Endothelial cell of umbilical vein (primary cell): ENCODE data around the gene NFIA. TPM values are rescaled to one million over a fixed set of nuclear protein-coding genes. Genes with fewer than 3 reads are reported as not detected.

Experiments
- BruUV-seq: library from RNA; stranded (reverse); fragments of 400-500 nt; replicated peaks from 2 replicates; lab custom pipeline; 2021; lab: Mats Ljungman, UMichigan
- CTCF ChIA-PET: fragments of 300-600, 350-600 bp; sonication (Branson Sonifier 250); formaldehyde crosslinking; loops from one replicate; lab custom pipeline; 2021; ENCODE audit warnings: antibody characterized with exemption, inconsistent platforms; lab: Charles Lee
- POLR2A ChIA-PET: fragments of 300-600, 350-600 bp; sonication (Branson Sonifier 250); formaldehyde crosslinking; loops from one replicate; lab custom pipeline; 2021; ENCODE audit warnings: antibody characterized with exemption, inconsistent platforms; lab: Charles Lee
- DNase-seq: peaks from one replicate; pipeline ENCODE4 v3.0.0-alpha.2; 2011; ENCODE audit warnings: low read depth, low spot score
- FAIRE-seq: peaks from 2 replicates; lab custom pipeline; 2011; peaks lifted over from hg19 to GRCh38; lab: Jason Lieb, UNC
- H2AFZ ChIP-seq: 2 replicates; pipeline ENCODE4 v1.6.0; 2012; ENCODE audit warnings: low read depth, low read length, control low read depth, inconsistent platforms
- H3K27ac ChIP-seq: 2 replicates; pipeline ENCODE4 v1.5.1; 2011; ENCODE audit warnings: low read depth, mild to moderate bottlenecking, control low read depth, low read length, moderate library complexity; ENCODE audit not compliant: insufficient read depth
- H3K27me3 ChIP-seq, 2 experiments: 2 replicates each; pipeline versions ENCODE4 v1.6.0 to v1.6.1; 2011; ENCODE audit warnings: low read length in 2 of 2, mixed read lengths in 1 of 2; ENCODE audit not compliant: control insufficient read depth in 2 of 2, insufficient read depth in 2 of 2
- H3K36me3 ChIP-seq, 2 experiments: 2 replicates in 1 of 2; 3 replicates in 1 of 2; pipeline ENCODE4 v1.5.1; 2011; ENCODE audit warnings: low read length in 2 of 2, mild to moderate bottlenecking in 1 of 2, moderate library complexity in 1 of 2; ENCODE audit not compliant: control insufficient read depth in 2 of 2, insufficient read depth in 2 of 2; ENCODE audit errors: extremely low read depth in 1 of 2
- H3K4me1 ChIP-seq: 3 replicates; pipeline ENCODE4 v1.5.1; 2011; ENCODE audit warnings: mild to moderate bottlenecking, low read length; ENCODE audit not compliant: control insufficient read depth, insufficient read depth; ENCODE audit errors: extremely low read depth
- H3K4me2 ChIP-seq: 2 replicates; pipeline ENCODE4 v1.6.1; 2011; ENCODE audit warnings: low read length, control low read depth, mixed read lengths; ENCODE audit not compliant: insufficient read depth
- H3K4me3 ChIP-seq, 3 experiments: fragments of 200-600 bp in 1 of 3; sonication (generic), shearing (Covaris generic) in 1 of 3; replicated peaks in 1 of 3; 2 replicates each; pipeline ENCODE4 v1.5.1; 2011 to 2016; ENCODE audit warnings: control low read depth in 3 of 3, low read length in 3 of 3, mild to moderate bottlenecking in 2 of 3, inconsistent platforms in 1 of 3, low read depth in 1 of 3, moderate library complexity in 1 of 3; ENCODE audit not compliant: insufficient read depth in 1 of 3
- H3K79me2 ChIP-seq: 2 replicates; pipeline ENCODE4 v1.6.0; 2012; ENCODE audit warnings: low read length, inconsistent platforms; ENCODE audit not compliant: control insufficient read depth, insufficient read depth
- H3K9ac ChIP-seq: replicated peaks from 2 replicates; pipeline ENCODE3; 2011; ENCODE audit warnings: low read length, control low read depth; ENCODE audit not compliant: insufficient read depth; ENCODE audit errors: extremely low read depth
- H3K9me1 ChIP-seq: replicated peaks from 3 replicates; pipeline ENCODE4 v1.6.0; 2011; ENCODE audit warnings: mild to moderate bottlenecking, low read length; ENCODE audit not compliant: control insufficient read depth, insufficient read depth; ENCODE audit errors: extremely low read depth
- H3K9me3 ChIP-seq: replicated peaks from 2 replicates; pipeline ENCODE4 v1.5.1; 2012; ENCODE audit warnings: low read length, inconsistent platforms; ENCODE audit not compliant: control insufficient read depth, insufficient read depth
- H4K20me1 ChIP-seq: replicated peaks from 2 replicates; pipeline ENCODE3; 2011; ENCODE audit warnings: mild to moderate bottlenecking, low read length; ENCODE audit not compliant: control insufficient read depth, insufficient read depth; ENCODE audit errors: extremely low read depth
- EZH2 ChIP-seq: IDR thresholded peaks from 2 replicates; pipeline ENCODE4 v1.6.1; 2012; ENCODE audit warnings: borderline replicate concordance, low read depth, mild to moderate bottlenecking, moderate library complexity, low read length, inconsistent platforms; ENCODE audit not compliant: severe bottlenecking
- GATA2 ChIP-seq: IDR thresholded peaks from 2 replicates; pipeline ENCODE4 v1.7.0; 2011; ENCODE audit warnings: low read depth, mild to moderate bottlenecking, moderate library complexity, mixed read lengths, low read length; ENCODE audit not compliant: insufficient read length, insufficient read depth
- JUN ChIP-seq: IDR thresholded peaks from 2 replicates; pipeline ENCODE4 v1.6.1; 2011; ENCODE audit warnings: borderline replicate concordance, low read depth; ENCODE audit not compliant: insufficient read length, insufficient read depth
- MAX ChIP-seq: IDR thresholded peaks from 2 replicates; pipeline ENCODE4 v1.6.1; 2011; ENCODE audit not compliant: insufficient read depth, insufficient read length
- MYC ChIP-seq: IDR thresholded peaks from one replicate; pipeline ENCODE4 v1.6.1; 2011; ENCODE audit warnings: mild to moderate bottlenecking, low read depth, low read length
- POLR2A ChIP-seq: IDR thresholded peaks from 2 replicates; pipeline ENCODE4 v1.6.1; 2012; ENCODE audit warnings: low read depth, mild to moderate bottlenecking, control low read depth, low read length
- POLR2AphosphoS5 ChIP-seq: IDR thresholded peaks from 2 replicates; pipeline ENCODE4 v1.6.1; 2012; ENCODE audit warnings: low read depth, mild to moderate bottlenecking, control low read depth, low read length, moderate library complexity; ENCODE audit not compliant: insufficient read depth
- dilution Hi-C: fragments of 300-500 bp; cut with MboI; formaldehyde crosslinking; loops from one replicate; pipeline ENCODE4 v1.15.0; 2019; ENCODE audit warnings: low sequenced_read_pairs; ENCODE audit not compliant: extremely low pct_ligation_motif_present
- intact Hi-C: fragments of 100-400 bp; cut with micrococcal nuclease; formaldehyde crosslinking; loops from one replicate; pipeline ENCODE4 v1.10.0; 2022
- polyA plus RNA-seq, 4 experiments: library from polyadenylated mRNA; depleted of rRNA in 3 of 4; stranded (reverse) in 3 of 4; unstranded in 1 of 4; fragments of >200 nt; gene quantifications; 2 replicates each; pipeline versions ENCODE4 v1.2.1 to v1.2.3, GENCODE V29; 2011 to 2012; ENCODE audit warnings: missing spikeins in 1 of 4
- total RNA-seq: library from RNA; stranded (reverse); gene quantifications from 2 replicates; pipeline ENCODE4 v1.2.3, GENCODE V29; 2021
- TF ChIP-seq, protein P1 (sequence below), 2 donors: IDR thresholded peaks; 1 replicate in 1 of 2; 2 replicates in 1 of 2; pipeline ENCODE4 v1.5.1; 2011; ENCODE audit warnings: low read length in 2 of 2, mild to moderate bottlenecking in 2 of 2, moderate library complexity in 2 of 2, control low read depth in 1 of 2, inconsistent platforms in 1 of 2, low read depth in 1 of 2; ENCODE audit not compliant: insufficient read depth in 1 of 2; ENCODE audit errors: extremely low read depth in 1 of 2

Gene NFIA
- total and polyA plus RNA-seq, 2 donors (not counting 3 experiments of a cell fraction or from before 2014, with no cell fraction given) = 25.5 to 47.0 TPM

GRCh38 chr1:61240878-61241277, 158.5 kb downstream of the NFIA start:
- dilution Hi-C loops (no loop called here), intact Hi-C loops (no loop called here)
- ChIA-PET POLR2A (no interaction called here), CTCF (interaction anchor here (1.6 kb wide), 1 partner anchor 10 kb away, joined by 4 read pairs; no protein-coding TSS in a partner anchor)
- FAIRE-seq (no peak), DNase-seq (no peak)
- H3K9ac ChIP-seq = no peak overlapping the region
- H4K20me1 ChIP-seq = no peaks in the 10 kb centered on the region
- no peak overlapping the region for H3K4me2 ChIP-seq
- no TSS peak for BruUV-seq
- H3K79me2 ChIP-seq = no peaks in the 10 kb centered on the region
- H3K36me3 ChIP-seq = no peaks in the 10 kb centered on the region
- no peaks in the 10 kb centered on the region for H3K9me1 ChIP-seq
- no peaks in the 10 kb centered on the region for H3K9me3 ChIP-seq
- no peak overlapping the region for H3K4me3 ChIP-seq
- TF ChIP-seq MAX (no peak), MYC (no peak), POLR2AphosphoS5 (no peak), EZH2 (no peak), JUN (no peak), GATA2 (no peak), POLR2A (no peak)
- TF ChIP-seq, protein P1, sequence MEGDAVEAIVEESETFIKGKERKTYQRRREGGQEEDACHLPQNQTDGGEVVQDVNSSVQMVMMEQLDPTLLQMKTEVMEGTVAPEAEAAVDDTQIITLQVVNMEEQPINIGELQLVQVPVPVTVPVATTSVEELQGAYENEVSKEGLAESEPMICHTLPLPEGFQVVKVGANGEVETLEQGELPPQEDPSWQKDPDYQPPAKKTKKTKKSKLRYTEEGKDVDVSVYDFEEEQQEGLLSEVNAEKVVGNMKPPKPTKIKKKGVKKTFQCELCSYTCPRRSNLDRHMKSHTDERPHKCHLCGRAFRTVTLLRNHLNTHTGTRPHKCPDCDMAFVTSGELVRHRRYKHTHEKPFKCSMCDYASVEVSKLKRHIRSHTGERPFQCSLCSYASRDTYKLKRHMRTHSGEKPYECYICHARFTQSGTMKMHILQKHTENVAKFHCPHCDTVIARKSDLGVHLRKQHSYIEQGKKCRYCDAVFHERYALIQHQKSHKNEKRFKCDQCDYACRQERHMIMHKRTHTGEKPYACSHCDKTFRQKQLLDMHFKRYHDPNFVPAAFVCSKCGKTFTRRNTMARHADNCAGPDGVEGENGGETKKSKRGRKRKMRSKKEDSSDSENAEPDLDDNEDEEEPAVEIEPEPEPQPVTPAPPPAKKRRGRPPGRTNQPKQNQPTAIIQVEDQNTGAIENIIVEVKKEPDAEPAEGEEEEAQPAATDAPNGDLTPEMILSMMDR (IDR thresholded peaks at IDR 0.05; ENCODE audit: extremely low read depth in 1 of 2, insufficient read depth in 1 of 2, low read depth in 1 of 2, low read length in 2 of 2) = no peak
- H3K27me3 ChIP-seq = no peaks in the 10 kb centered on the region
- H3K27ac ChIP-seq = no peak overlapping the region
- H3K4me1 ChIP-seq = peaks cover 7% of the 10 kb centered on the region
- no peak overlapping the region for H2AFZ ChIP-seq
